Adrenal gland (tissue), 5 donors: ENCODE results near the gene PI4K2B.

Experiments
- POLR2A ChIP-seq, 2 donors: fragments of 450-650 bp; IDR thresholded peaks; one replicate each; pipeline ENCODE4 v1.6.1; 2017; ENCODE audit warnings: antibody characterized with exemption in 2 of 2, mild to moderate bottlenecking in 2 of 2, moderate library complexity in 1 of 2
- TF ChIP-seq, protein P1 (sequence below), 6 experiments: fragments of 450-650 bp in 4 of 6; fragments of 200-600 bp in 2 of 6; sonication (generic) in 1 of 6; IDR thresholded peaks; 1 replicate in 5 of 6; 2 replicates in 1 of 6; pipeline versions ENCODE4 v1.5.1 to v1.8.0; 2016 to 2021; ENCODE audit warnings: antibody characterized with exemption in 6 of 6, mild to moderate bottlenecking in 2 of 6, moderate library complexity in 1 of 6
- donor health status: DM: no; HTN: no; CAD: no.

DNA sequence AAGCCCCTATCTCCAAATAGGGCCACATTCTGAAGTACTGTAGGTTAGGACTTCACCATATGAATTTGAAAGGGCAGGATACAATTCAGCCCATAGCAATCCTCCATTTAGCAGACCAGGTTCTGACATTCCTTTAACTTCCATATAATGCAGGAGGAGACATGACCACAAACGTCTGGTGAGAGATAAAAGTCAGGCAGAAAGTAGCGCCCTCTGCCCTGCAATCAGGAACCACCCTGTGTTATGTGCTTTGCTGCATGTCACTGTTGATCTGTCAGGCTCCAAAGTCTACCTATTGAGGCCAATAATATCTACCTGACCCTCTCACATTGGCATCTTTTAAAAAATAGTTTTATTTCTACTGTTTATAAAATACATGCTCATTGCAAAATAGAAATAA lies 43.4 kb upstream of the PI4K2B start:
- TF ChIP-seq POLR2A (IDR thresholded peaks at IDR 0.05) = no peak
- TF ChIP-seq, protein P1, sequence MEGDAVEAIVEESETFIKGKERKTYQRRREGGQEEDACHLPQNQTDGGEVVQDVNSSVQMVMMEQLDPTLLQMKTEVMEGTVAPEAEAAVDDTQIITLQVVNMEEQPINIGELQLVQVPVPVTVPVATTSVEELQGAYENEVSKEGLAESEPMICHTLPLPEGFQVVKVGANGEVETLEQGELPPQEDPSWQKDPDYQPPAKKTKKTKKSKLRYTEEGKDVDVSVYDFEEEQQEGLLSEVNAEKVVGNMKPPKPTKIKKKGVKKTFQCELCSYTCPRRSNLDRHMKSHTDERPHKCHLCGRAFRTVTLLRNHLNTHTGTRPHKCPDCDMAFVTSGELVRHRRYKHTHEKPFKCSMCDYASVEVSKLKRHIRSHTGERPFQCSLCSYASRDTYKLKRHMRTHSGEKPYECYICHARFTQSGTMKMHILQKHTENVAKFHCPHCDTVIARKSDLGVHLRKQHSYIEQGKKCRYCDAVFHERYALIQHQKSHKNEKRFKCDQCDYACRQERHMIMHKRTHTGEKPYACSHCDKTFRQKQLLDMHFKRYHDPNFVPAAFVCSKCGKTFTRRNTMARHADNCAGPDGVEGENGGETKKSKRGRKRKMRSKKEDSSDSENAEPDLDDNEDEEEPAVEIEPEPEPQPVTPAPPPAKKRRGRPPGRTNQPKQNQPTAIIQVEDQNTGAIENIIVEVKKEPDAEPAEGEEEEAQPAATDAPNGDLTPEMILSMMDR (IDR thresholded peaks at IDR 0.05) = no peak
